Liver (tissue), 9 donors: ENCODE data around the gene ZNF212. TPM values are rescaled to one million over a fixed set of nuclear protein-coding genes. Genes with fewer than 3 reads are reported as not detected.

ENCODE experiments used
- DNase-seq: peaks from one replicate; pipeline ENCODE4 v3.0.0-alpha.2; 2017; ENCODE audit warnings: low spot score
- H3K27ac ChIP-seq, 2 donors: one replicate each; pipeline ENCODE4 v1.7.0; 2013; ENCODE audit warnings: inconsistent platforms in 2 of 2, low read length in 2 of 2, control low read depth in 1 of 2, low read depth in 1 of 2, mild to moderate bottlenecking in 1 of 2
- H3K27me3 ChIP-seq, 4 donors: one replicate each; pipeline versions ENCODE4 v1.6.1 to v1.7.0; 2013; ENCODE audit warnings: low read length in 3 of 4, inconsistent platforms in 1 of 4, mild to moderate bottlenecking in 1 of 4, moderate library complexity in 1 of 4; ENCODE audit not compliant: control insufficient read depth in 4 of 4, insufficient read depth in 4 of 4
- H3K36me3 ChIP-seq, 4 donors: one replicate each; pipeline versions ENCODE4 v1.6.1 to v1.7.0; 2013; ENCODE audit warnings: low read length in 3 of 4, mild to moderate bottlenecking in 3 of 4, low read depth in 1 of 4, moderate library complexity in 1 of 4; ENCODE audit not compliant: control insufficient read depth in 4 of 4, insufficient read depth in 3 of 4
- H3K4me1 ChIP-seq, 4 donors: one replicate each; pipeline versions ENCODE4 v1.6.1 to v1.7.0; 2013; ENCODE audit warnings: low read length in 3 of 4, mild to moderate bottlenecking in 3 of 4, moderate library complexity in 1 of 4; ENCODE audit not compliant: control insufficient read depth in 4 of 4, insufficient read depth in 4 of 4
- H3K4me3 ChIP-seq, 3 donors: one replicate each; pipeline versions ENCODE4 v1.6.1 to v1.7.0; 2013; ENCODE audit warnings: low read length in 3 of 3, control low read depth in 1 of 3, low read depth in 1 of 3, mild to moderate bottlenecking in 1 of 3
- H3K9ac ChIP-seq, 2 donors: one replicate each; pipeline ENCODE4 v1.7.0; 2013; ENCODE audit warnings: low read length in 2 of 2, mild to moderate bottlenecking in 2 of 2, moderate library complexity in 2 of 2, control low read depth in 1 of 2, low read depth in 1 of 2
- H3K9me3 ChIP-seq, 4 donors: one replicate each; pipeline versions ENCODE4 v1.6.1 to v1.7.0; 2013; ENCODE audit warnings: low read length in 3 of 4; ENCODE audit not compliant: control insufficient read depth in 4 of 4
- EGR1 ChIP-seq, 2 donors: IDR thresholded peaks; 2 replicates each; pipeline ENCODE4 v1.6.1; 2016 to 2018; ENCODE audit warnings: antibody characterized with exemption in 2 of 2, low read depth in 2 of 2
- FOXA1 ChIP-seq: IDR thresholded peaks from 2 replicates; pipeline ENCODE4 v1.6.1; 2016; ENCODE audit warnings: antibody characterized with exemption
- FOXA2 ChIP-seq: IDR thresholded peaks from 2 replicates; pipeline ENCODE4 v1.6.1; 2016; ENCODE audit warnings: antibody characterized with exemption
- GABPA ChIP-seq, 2 donors: IDR thresholded peaks in 1 of 2; conservative IDR thresholded peaks in 1 of 2; 2 replicates each; pipeline ENCODE4 v1.6.1; 2016; ENCODE audit warnings: antibody characterized with exemption in 2 of 2, mild to moderate bottlenecking in 1 of 2, moderate library complexity in 1 of 2
- HNF4A ChIP-seq, 2 donors: conservative IDR thresholded peaks; 2 replicates each; pipeline ENCODE4 v1.6.1; 2016; ENCODE audit warnings: antibody characterized with exemption in 2 of 2, mild to moderate bottlenecking in 2 of 2
- HNF4G ChIP-seq: IDR thresholded peaks from 2 replicates; pipeline ENCODE4 v1.6.1; 2016; ENCODE audit warnings: antibody characterized with exemption
- JUND ChIP-seq, 2 donors: IDR thresholded peaks; 2 replicates each; pipeline ENCODE4 v1.6.1; 2016; ENCODE audit warnings: antibody characterized with exemption in 2 of 2
- NR2F2 ChIP-seq: IDR thresholded peaks from 2 replicates; pipeline ENCODE4 v1.6.1; 2016; ENCODE audit warnings: antibody characterized with exemption
- RAD21 ChIP-seq, 2 donors: IDR thresholded peaks; 2 replicates each; pipeline ENCODE4 v1.6.1; 2016; ENCODE audit warnings: antibody characterized with exemption in 2 of 2, mild to moderate bottlenecking in 2 of 2
- RXRA ChIP-seq, 2 donors: IDR thresholded peaks; 2 replicates each; pipeline ENCODE4 v1.6.1; 2017 to 2018; ENCODE audit warnings: antibody characterized with exemption in 2 of 2, mild to moderate bottlenecking in 1 of 2
- SP1 ChIP-seq: IDR thresholded peaks from 2 replicates; pipeline ENCODE4 v1.6.1; 2018; ENCODE audit warnings: antibody characterized with exemption, mild to moderate bottlenecking
- TAF1 ChIP-seq: conservative IDR thresholded peaks from 2 replicates; pipeline ENCODE4 v1.6.1; 2016; ENCODE audit warnings: antibody characterized with exemption, mild to moderate bottlenecking
- YY1 ChIP-seq: IDR thresholded peaks from 2 replicates; pipeline ENCODE4 v1.6.1; 2016; ENCODE audit warnings: antibody characterized with exemption, mild to moderate bottlenecking
- WGBS: extraction: QIAGEN DNeasy Blood & Tissue Kit; methylation state at CpG from one replicate; pipeline ENCODE4 v1.1.7; 2013; 5-methylcytosine and 5-hydroxymethylcytosine counted together
- polyA plus RNA-seq, 2 donors: library from polyadenylated mRNA; stranded (reverse) in 1 of 2; unstranded in 1 of 2; fragments of 200-250 nt in 1 of 2; fragments of >200 nt in 1 of 2; fragmentation: Nextera tagmentation in 1 of 2; extraction: Ambion mirVana in 1 of 2; gene quantifications; one replicate each; pipeline versions ENCODE4 v1.2.1 to v1.2.3, GENCODE V29; 2013 to 2015
- total RNA-seq, 2 donors: library from RNA; depleted of rRNA; stranded (reverse); fragments of >200 nt; gene quantifications; one replicate each; pipeline ENCODE4 v1.2.3, GENCODE V29; 2014
- TF ChIP-seq, protein P1 (sequence below): IDR thresholded peaks from 2 replicates; pipeline ENCODE4 v1.6.1; 2016; ENCODE audit warnings: antibody characterized with exemption, mild to moderate bottlenecking
- TF ChIP-seq, protein P2 (sequence below): IDR thresholded peaks from 2 replicates; pipeline ENCODE4 v1.6.1; 2016; ENCODE audit warnings: antibody characterized with exemption
- TF ChIP-seq, protein P3 (sequence below): IDR thresholded peaks from 2 replicates; pipeline ENCODE4 v1.6.1; 2016; ENCODE audit warnings: antibody characterized with exemption
- TF ChIP-seq, protein P4 (sequence below): IDR thresholded peaks from 2 replicates; pipeline ENCODE4 v1.6.1; 2016; ENCODE audit warnings: antibody characterized with exemption
- TF ChIP-seq, protein P5 (sequence below): fragments of 150-350 bp; IDR thresholded peaks from 2 replicates; pipeline ENCODE4 v1.5.1; 2017; ENCODE audit warnings: improper control_type of control experiment, low read depth, low read length; ENCODE audit not compliant: missing input control
- donor health status: healthy.
- donor health status: healthy.
- donor health status: healthy.
- donor health status: healthy.
- donor health status: healthy.

The ZNF212 gene
- total and polyA plus RNA-seq, 4 donors: 3.4 to 4.9 (median 3.7) TPM

DNA sequence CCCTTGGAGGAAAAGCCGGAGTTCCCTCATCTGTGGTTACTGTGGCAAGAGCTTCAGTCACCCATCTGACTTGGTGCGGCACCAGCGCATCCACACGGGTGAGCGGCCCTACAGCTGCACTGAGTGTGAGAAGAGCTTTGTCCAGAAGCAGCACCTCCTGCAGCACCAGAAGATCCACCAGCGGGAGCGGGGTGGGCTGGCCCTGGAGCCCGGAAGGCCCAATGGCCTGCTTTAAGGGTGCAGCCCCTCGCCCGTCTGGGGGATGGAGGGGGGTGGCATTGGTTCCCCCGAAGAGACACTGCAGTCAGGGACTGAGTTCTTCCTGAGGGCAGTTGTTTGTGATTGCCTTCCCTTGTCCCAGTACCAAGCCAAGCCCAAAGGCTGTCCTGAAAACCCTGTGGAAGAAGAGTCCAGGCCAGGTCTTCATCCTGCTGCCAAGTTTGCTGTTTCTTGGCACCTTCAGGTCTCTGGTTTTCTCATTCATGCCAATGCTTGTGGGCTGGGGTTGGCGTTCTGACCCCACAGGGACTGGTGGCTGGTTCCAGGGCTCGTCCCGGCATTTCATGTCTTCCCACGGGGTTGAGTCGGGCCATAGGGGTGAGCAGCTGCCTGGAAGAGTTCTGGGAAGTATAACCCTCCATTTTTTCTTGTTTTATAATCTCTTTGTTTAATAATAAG, 14.9 kb downstream of the ZNF212 start:
- Histone ChIP-seq H3K9ac (no peak overlapping the region), H3K27ac (no peak overlapping the region), H3K27me3 (no peaks in the 10 kb centered on the region), H3K36me3 (peaks cover 8 to 45% (median 34%) of the 10 kb centered on the region in 4 donors), H3K4me3 (no peak overlapping the region), H3K9me3 (no peaks in the 10 kb centered on the region), H3K4me1 (no peaks in the 10 kb centered on the region)
- WGBS: 95% methylated on average over 16 of the region's 16 CpGs
- no peak for TF ChIP-seq RAD21 (IDR thresholded peaks at IDR 0.05)
- TF ChIP-seq GABPA (IDR thresholded peaks at IDR 0.05 in 1 of 2, conservative IDR thresholded peaks at IDR 0.05 in 1 of 2): no peak
- TF ChIP-seq, protein P1, sequence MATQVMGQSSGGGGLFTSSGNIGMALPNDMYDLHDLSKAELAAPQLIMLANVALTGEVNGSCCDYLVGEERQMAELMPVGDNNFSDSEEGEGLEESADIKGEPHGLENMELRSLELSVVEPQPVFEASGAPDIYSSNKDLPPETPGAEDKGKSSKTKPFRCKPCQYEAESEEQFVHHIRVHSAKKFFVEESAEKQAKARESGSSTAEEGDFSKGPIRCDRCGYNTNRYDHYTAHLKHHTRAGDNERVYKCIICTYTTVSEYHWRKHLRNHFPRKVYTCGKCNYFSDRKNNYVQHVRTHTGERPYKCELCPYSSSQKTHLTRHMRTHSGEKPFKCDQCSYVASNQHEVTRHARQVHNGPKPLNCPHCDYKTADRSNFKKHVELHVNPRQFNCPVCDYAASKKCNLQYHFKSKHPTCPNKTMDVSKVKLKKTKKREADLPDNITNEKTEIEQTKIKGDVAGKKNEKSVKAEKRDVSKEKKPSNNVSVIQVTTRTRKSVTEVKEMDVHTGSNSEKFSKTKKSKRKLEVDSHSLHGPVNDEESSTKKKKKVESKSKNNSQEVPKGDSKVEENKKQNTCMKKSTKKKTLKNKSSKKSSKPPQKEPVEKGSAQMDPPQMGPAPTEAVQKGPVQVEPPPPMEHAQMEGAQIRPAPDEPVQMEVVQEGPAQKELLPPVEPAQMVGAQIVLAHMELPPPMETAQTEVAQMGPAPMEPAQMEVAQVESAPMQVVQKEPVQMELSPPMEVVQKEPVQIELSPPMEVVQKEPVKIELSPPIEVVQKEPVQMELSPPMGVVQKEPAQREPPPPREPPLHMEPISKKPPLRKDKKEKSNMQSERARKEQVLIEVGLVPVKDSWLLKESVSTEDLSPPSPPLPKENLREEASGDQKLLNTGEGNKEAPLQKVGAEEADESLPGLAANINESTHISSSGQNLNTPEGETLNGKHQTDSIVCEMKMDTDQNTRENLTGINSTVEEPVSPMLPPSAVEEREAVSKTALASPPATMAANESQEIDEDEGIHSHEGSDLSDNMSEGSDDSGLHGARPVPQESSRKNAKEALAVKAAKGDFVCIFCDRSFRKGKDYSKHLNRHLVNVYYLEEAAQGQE: no peak
- TF ChIP-seq NR2F2: no peak
- no peak for TF ChIP-seq FOXA1
- TF ChIP-seq, protein P2, sequence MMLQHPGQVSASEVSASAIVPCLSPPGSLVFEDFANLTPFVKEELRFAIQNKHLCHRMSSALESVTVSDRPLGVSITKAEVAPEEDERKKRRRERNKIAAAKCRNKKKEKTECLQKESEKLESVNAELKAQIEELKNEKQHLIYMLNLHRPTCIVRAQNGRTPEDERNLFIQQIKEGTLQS: no peak
- TF ChIP-seq HNF4A (conservative IDR thresholded peaks at IDR 0.05): no peak
- TF ChIP-seq, protein P3, sequence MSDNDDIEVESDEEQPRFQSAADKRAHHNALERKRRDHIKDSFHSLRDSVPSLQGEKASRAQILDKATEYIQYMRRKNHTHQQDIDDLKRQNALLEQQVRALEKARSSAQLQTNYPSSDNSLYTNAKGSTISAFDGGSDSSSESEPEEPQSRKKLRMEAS: no peak
- TF ChIP-seq TAF1: no peak
- TF ChIP-seq SP1: no peak
- TF ChIP-seq, protein P4, sequence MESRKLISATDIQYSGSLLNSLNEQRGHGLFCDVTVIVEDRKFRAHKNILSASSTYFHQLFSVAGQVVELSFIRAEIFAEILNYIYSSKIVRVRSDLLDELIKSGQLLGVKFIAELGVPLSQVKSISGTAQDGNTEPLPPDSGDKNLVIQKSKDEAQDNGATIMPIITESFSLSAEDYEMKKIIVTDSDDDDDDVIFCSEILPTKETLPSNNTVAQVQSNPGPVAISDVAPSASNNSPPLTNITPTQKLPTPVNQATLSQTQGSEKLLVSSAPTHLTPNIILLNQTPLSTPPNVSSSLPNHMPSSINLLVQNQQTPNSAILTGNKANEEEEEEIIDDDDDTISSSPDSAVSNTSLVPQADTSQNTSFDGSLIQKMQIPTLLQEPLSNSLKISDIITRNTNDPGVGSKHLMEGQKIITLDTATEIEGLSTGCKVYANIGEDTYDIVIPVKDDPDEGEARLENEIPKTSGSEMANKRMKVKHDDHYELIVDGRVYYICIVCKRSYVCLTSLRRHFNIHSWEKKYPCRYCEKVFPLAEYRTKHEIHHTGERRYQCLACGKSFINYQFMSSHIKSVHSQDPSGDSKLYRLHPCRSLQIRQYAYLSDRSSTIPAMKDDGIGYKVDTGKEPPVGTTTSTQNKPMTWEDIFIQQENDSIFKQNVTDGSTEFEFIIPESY: no peak
- no peak for TF ChIP-seq RXRA (IDR thresholded peaks at IDR 0.05)
- TF ChIP-seq, protein P5, sequence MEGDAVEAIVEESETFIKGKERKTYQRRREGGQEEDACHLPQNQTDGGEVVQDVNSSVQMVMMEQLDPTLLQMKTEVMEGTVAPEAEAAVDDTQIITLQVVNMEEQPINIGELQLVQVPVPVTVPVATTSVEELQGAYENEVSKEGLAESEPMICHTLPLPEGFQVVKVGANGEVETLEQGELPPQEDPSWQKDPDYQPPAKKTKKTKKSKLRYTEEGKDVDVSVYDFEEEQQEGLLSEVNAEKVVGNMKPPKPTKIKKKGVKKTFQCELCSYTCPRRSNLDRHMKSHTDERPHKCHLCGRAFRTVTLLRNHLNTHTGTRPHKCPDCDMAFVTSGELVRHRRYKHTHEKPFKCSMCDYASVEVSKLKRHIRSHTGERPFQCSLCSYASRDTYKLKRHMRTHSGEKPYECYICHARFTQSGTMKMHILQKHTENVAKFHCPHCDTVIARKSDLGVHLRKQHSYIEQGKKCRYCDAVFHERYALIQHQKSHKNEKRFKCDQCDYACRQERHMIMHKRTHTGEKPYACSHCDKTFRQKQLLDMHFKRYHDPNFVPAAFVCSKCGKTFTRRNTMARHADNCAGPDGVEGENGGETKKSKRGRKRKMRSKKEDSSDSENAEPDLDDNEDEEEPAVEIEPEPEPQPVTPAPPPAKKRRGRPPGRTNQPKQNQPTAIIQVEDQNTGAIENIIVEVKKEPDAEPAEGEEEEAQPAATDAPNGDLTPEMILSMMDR: no peak
- no peak for TF ChIP-seq FOXA2
- no peak for TF ChIP-seq HNF4G
- TF ChIP-seq JUND (IDR thresholded peaks at IDR 0.05): no peak
- no peak for TF ChIP-seq EGR1 (IDR thresholded peaks at IDR 0.05; ENCODE audit: low read depth in 2 of 2)
- no peak for TF ChIP-seq YY1
- no peak for DNase-seq
